WERI-Rb-1 (cell line): ENCODE results near the gene REEP2.

Experiments
- DNase-seq: peaks from one replicate; pipeline ENCODE4 v3.0.0-alpha.2; 2020
- H3K27ac ChIP-seq: fragments of 250-450 bp; sonication (Bioruptor Pico); 2 replicates; pipeline ENCODE4 v1.5.1; 2020; ENCODE audit warnings: mild to moderate bottlenecking, moderate library complexity
- H3K27me3 ChIP-seq: fragments of 250-450 bp; sonication (Bioruptor Pico); 2 replicates; pipeline ENCODE4 v1.5.1; 2021; ENCODE audit warnings: mild to moderate bottlenecking, low read depth, moderate library complexity; ENCODE audit not compliant: insufficient read depth, severe bottlenecking
- H3K36me3 ChIP-seq: fragments of 250-450 bp; sonication (Bioruptor Pico); 2 replicates; pipeline ENCODE4 v1.5.1; 2020; ENCODE audit warnings: mild to moderate bottlenecking, moderate library complexity
- H3K4me3 ChIP-seq: 2 replicates; pipeline ENCODE4 v1.5.1; 2011; ENCODE audit warnings: low read depth, mild to moderate bottlenecking, control low read depth, low read length
- H3K9me3 ChIP-seq: fragments of 250-450 bp; sonication (Bioruptor Pico); 2 replicates; pipeline ENCODE4 v1.5.1; 2021; ENCODE audit warnings: mild to moderate bottlenecking, moderate library complexity; ENCODE audit not compliant: severe bottlenecking
- CTCF ChIP-seq: IDR thresholded peaks from 2 replicates; pipeline ENCODE4 v1.5.1; 2011; ENCODE audit warnings: low read depth, mild to moderate bottlenecking, control low read depth, inconsistent platforms, low read length

The REEP2 gene

DNA sequence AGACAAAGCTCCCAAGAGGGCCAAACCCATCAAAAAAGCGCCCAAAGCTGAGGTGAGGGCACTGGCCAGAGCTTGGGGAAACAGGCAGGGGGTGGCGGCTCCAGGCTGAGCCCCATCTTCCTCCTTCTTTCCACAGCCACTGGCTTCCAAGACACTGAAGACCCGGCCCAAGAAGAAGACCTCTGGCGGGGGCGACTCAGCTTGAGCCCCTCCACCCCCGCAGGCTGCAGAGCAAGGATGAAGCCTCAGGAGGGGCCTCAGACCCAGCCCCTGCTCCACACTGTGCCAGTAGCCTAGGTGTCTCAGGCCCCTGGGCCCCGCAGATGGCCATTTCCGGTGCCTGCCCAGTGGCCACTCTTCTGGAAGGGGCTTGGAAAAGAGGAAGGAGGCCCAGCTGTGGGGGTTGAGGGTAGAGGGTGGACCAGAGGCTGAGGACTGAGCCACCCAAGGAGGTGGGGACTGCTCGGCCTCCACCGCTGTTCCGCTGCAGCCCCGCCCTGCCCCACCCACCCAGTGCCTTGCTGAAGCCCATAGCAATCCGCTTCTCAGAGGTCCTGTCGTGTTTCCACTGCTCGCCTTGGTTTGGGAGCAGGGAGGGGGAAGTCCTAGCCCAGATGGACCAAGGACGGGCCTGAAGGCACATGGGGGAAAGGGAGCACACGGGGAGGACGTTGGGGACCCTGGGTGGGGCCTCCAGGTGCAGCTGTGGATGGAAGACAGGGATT is 6.9 kb downstream of the REEP2 start:
- no peak for TF ChIP-seq CTCF
- Histone ChIP-seq H3K27ac (no peak overlapping the region), H3K4me3 (no peak overlapping the region)

GRCh38 chr5:138448070-138448469 is 9.2 kb downstream of the REEP2 start:
- Histone ChIP-seq H3K9me3 (no peaks in the 10 kb centered on the region), H3K27ac (no peak overlapping the region), H3K4me3 (no peak overlapping the region), H3K36me3 (no peaks in the 10 kb centered on the region), H3K27me3 (no peaks in the 10 kb centered on the region)
- no peak for DNase-seq
- no peak for TF ChIP-seq CTCF

More for the DNA sequence above, 6.9 kb downstream of the REEP2 start:
- H3K36me3 ChIP-seq = no peaks in the 10 kb centered on the region
- no peaks in the 10 kb centered on the region for H3K9me3 ChIP-seq
- DNase-seq = no peak
- H3K27me3 ChIP-seq = no peaks in the 10 kb centered on the region

DNA sequence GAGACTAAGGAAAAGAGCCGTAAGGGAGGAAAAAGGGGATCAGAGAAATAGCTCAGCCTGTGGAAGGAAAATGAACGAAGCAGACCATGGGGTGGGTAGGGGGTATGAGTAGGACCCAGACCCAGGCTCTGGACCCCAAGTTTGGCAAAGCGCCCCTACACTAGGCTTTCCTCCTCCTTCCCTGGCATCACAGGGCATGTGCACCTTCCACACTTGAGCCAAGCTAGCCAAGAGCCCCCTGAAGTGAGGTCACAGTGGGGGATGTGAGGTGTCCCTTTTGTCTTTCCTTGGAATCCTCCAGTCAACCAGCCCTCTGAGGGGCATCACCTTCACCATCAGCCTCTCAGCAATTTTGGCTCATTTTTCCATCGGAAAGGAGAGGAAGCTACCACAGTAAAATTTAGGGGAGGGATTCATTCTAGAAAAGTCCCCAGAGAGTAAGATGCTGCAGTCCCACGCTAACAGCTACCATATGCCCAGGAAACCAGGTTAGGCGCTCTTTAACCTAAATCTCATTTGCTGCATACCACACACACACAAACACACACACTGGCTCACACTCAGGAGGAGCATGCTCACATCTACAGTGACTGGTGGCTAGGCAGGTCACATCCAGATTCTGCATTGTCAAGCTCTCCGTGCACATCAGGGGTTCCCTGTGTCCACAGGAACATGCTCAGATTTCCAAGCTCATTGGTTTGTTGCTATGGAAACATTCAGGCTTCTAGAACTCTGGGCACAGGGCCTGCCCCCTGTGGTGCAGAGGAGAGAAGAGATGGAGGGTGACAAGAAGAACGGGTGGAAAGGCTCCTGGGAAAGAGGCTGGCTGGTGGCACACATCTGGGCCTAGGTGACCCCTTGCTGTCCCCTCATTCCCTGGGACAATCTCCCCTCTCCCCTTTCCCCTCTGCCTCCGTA is 9.9 kb downstream of the REEP2 start:
- H3K27ac ChIP-seq = no peak overlapping the region
- H3K4me3 ChIP-seq = no peak overlapping the region
- no peaks in the 10 kb centered on the region for H3K27me3 ChIP-seq
- DNase-seq = no peak
- H3K36me3 ChIP-seq = no peaks in the 10 kb centered on the region
- no peaks in the 10 kb centered on the region for H3K9me3 ChIP-seq
- no peak for TF ChIP-seq CTCF

DNA sequence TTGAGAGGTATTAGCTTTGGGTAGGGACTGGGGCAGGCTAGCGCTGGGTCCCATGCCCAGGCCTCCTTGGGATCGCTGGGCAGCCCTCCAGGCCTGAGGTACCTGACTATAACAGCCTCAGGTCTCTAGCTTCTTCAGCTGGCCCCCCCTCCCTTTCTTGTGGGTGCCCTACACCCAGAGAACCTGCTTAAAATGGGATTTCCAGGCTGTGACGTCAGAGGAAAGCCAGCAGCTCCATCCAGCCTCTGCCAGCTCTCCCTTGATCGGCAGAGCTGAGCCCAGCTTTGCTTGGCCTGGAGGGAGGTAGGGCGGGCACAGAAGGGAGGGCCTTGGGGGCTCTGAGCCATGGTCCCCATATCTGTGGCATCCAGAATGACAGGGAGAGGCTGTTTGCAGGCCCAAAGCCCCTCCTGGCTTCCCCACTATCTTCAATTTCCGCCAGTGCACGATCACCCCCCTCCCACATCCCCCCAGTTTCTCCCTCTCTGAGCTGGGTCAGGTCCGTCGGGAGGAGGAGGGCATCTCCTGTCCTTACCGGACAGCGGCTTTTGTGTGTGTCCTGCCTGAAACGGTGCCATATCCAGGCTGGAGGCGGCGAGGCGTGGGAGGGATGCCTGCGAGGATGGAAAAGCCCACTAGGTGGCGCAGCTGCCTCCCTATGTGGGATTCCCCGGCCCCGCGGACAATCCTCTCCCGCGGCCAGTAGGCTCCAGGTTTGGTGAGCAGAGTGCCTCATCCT is 10.8 kb downstream of the REEP2 start:
- Histone ChIP-seq H3K27ac (peak overlapping the region; percentile 60), H3K36me3 (no peaks in the 10 kb centered on the region), H3K9me3 (no peaks in the 10 kb centered on the region), H3K4me3 (peak overlapping the region; percentile 30), H3K27me3 (no peaks in the 10 kb centered on the region)
- DNase-seq = peak; percentile 89
- peak; percentile 93 for TF ChIP-seq CTCF

DNA sequence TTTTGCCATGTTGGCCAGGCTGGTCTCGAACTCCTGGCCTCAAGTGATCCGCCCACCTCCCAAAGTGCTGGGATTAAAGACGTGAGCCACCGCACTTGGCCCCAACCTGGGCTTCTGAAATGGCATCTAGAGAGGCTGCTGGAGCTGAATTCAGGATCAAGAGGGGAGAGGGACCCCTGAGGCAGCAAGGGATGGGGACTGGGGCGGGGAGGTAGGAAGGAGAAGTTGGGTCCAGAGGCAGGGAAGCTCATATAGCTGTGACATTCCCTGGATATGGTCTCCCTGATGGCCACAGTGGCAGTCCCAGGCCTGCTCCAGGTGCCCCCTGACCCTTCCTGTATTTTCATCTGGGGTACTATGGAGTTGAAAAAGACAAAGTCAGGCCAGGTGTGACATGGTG is 12.1 kb downstream of the REEP2 start:
- Histone ChIP-seq H3K27ac (no peak overlapping the region), H3K4me3 (no peak overlapping the region), H3K27me3 (no peaks in the 10 kb centered on the region), H3K9me3 (no peaks in the 10 kb centered on the region), H3K36me3 (no peaks in the 10 kb centered on the region)
- DNase-seq = no peak
- TF ChIP-seq CTCF = no peak
